WI38 (cell line): ENCODE results near the gene HS3ST2.
"Not testable (repeated sequence)": the region's sequence is repeated elsewhere in the genome, so short reads cannot be mapped to it uniquely, and the experiment has no call there.

Experiments
- H3K4me3 ChIP-seq: 2 replicates; pipeline ENCODE4 v1.5.1; 2011; ENCODE audit warnings: low read depth, mild to moderate bottlenecking, control low read depth, low read length
- CTCF ChIP-seq: IDR thresholded peaks from 2 replicates; pipeline ENCODE4 v1.5.1; 2012; ENCODE audit warnings: low read depth, mild to moderate bottlenecking, control low read depth, low read length

Gene HS3ST2

DNA sequence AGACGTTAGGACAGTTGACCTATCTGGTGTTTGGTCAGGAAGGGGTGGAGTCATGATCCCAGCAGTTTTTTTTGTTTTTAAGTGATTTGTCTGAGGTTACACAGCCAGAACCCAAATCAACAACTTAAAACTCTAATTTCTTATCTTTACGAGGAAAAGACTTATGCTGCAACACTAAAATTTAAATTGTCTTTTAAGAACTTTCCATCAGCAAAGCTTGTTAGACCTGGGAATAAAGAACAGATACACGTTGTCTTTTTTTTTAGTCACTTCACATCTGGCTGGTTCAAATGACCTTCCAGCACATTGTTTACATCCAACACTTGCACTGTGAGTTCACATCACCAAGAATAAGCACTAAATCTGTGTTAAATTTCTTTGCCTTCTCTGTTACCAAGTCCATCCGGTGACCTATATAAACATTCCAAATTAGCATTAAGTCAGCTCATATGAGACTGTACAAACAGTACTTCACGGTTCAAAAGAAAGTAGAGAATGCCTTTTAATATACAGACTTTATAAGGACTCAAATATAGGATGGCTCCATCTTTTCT lies 115.0 kb downstream of the HS3ST2 start:
- H3K4me3 ChIP-seq, result no peak overlapping the region
- TF ChIP-seq CTCF, result no peak

- no peak overlapping the region for H3K4me3 ChIP-seq
- no peak for TF ChIP-seq CTCF
These were observed 115.5 kb downstream of the HS3ST2 start for GRCh38 chr16:22929461-22929860.

GRCh38 chr16:22932032-22932771 lies 118.2 kb downstream of the HS3ST2 start:
- no peak overlapping the region for H3K4me3 ChIP-seq
- no peak for TF ChIP-seq CTCF

DNA sequence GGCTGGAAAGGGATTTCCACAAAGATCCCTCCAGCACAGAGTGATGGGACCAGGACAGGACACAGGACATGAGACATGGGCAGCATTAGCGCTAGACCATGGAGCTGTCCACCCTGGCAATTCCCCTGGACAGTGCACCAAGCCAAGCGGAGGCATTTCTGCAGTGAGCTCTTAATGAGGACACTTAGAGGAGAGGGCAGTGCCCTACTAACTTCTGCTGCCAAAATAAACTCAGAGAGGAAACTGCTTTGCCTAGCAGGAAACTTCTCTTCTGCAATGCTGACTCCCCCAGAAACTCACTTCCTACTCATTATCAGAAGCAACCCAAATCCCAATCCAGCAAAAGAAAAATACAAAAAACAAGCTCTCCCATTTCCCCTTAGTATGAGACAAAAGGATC lies 119.2 kb downstream of the HS3ST2 start:
- no peak overlapping the region for H3K4me3 ChIP-seq
- TF ChIP-seq CTCF, result no peak

GRCh38 chr16:22934786-22935185 lies 120.8 kb downstream of the HS3ST2 start:
- no peak for TF ChIP-seq CTCF
- H3K4me3 ChIP-seq, result no peak overlapping the region

DNA sequence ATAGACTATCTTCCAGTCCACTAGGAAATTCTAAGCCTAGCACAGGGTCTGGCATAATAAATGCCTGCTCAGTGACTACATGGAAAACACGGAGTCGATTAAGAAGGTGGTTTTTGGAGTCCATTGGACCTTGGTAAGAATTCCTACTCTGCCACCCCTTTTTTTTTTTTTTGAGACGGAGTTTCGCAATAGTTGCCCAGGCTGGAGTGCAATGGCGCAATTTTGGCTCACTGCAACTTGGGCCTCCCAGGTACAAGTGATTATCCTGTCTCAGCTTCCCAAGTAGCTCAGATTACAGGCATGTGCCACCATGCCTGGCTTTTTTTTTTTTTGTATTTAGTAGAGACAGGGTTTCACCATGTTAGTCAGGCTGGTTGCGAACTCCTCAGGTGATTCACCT lies 123.2 kb downstream of the HS3ST2 start:
- no peak overlapping the region for H3K4me3 ChIP-seq
- no peak for TF ChIP-seq CTCF

DNA sequence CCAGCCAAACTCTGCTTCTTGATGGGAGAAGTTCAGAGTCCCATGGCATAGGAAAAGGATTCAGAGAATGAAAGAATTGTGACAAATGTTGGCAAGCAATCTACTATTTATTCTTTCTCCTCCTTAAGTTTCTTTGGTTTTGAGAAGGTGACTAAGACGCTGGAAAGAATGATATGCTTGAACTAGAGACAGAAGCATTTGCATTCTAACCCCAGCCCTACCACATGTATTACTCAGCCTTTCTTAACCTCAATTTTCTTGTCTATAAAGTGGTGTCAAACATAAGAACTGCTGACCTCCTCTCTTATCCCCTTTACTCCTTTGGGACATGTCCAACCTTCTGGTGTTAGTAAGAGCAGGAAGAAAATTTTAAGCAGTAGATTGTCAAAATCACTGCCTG lies 124.7 kb downstream of the HS3ST2 start:
- no peak for TF ChIP-seq CTCF
- H3K4me3 ChIP-seq, result no peak overlapping the region

- not testable (repeated sequence) for H3K4me3 ChIP-seq
These were observed 125.9 kb downstream of the HS3ST2 start for GRCh38 chr16:22939744-22940363.
